HepG2 (cell line): ENCODE measurements around the gene USF2. TPM values are rescaled to one million over a fixed set of nuclear protein-coding genes. Genes with fewer than 3 reads are reported as not detected.
A peak's percentile ranks its signal among the peaks of the same experiment; 100 is the strongest.

Experiments used
- ATAC-seq: fragments of 200-7000 bp; cut with Tn5 transposase; 3 replicates; pipeline ENCODE4 v1.9.1; 2020; ENCODE audit warnings: mild to moderate bottlenecking, moderate library complexity
- BruUV-seq: library from RNA; stranded (reverse); fragments of 400-500 nt; replicated peaks from 2 replicates; lab custom pipeline; 2021; lab: Mats Ljungman, UMichigan
- CTCF ChIA-PET: fragments of 300-600 bp; formaldehyde crosslinking; extraction: SDS; loops from one replicate; lab custom pipeline; 2021; ENCODE audit warnings: low total read pairs, inconsistent platforms, low intra/inter-chr PET ratio; lab: Yijun Ruan, JAX
- POLR2A ChIA-PET: fragments of 350-600 bp; sonication (Branson Sonifier 250); formaldehyde crosslinking; loops from one replicate; lab custom pipeline; 2020; ENCODE audit warnings: antibody characterized with exemption, inconsistent platforms; lab: Yijun Ruan, JAX
- DNase-seq: peaks from one replicate; pipeline ENCODE4 v3.0.0-alpha.2; 2015; ENCODE audit warnings: low spot score
- FAIRE-seq: peaks from 3 replicates; lab custom pipeline; 2011; peaks lifted over from hg19 to GRCh38; lab: Jason Lieb, UNC
- H2AFZ ChIP-seq: one replicate; pipeline ENCODE4 v1.6.1; 2011; ENCODE audit warnings: low read length, inconsistent platforms
- H3K27ac ChIP-seq: fragments of 300-600 bp; 3 replicates; pipeline ENCODE4 v1.8.0; 2011; ENCODE audit warnings: mixed run types, mild to moderate bottlenecking, mixed read lengths, low read length, inconsistent platforms; ENCODE audit not compliant: insufficient read depth; ENCODE audit errors: extremely low read length
- H3K27me3 ChIP-seq, 2 experiments: fragments of 200-600 bp in 1 of 2; 2 replicates in 1 of 2; 3 replicates in 1 of 2; pipeline versions ENCODE4 v1.6.0 to v1.8.0; 2011; ENCODE audit warnings: low read length in 2 of 2, mild to moderate bottlenecking in 2 of 2, moderate library complexity in 2 of 2, inconsistent platforms in 1 of 2; ENCODE audit not compliant: insufficient read depth in 2 of 2, control insufficient read depth in 1 of 2
- H3K36me3 ChIP-seq, 2 experiments: fragments of 200-600 bp in 1 of 2; replicated peaks in 1 of 2; 2 replicates in 1 of 2; 3 replicates in 1 of 2; pipeline versions ENCODE4 v1.5.1 to v1.8.0; 2011; ENCODE audit warnings: low read length in 2 of 2, inconsistent platforms in 1 of 2; ENCODE audit not compliant: insufficient read depth in 2 of 2, control insufficient read depth in 1 of 2
- H3K4me1 ChIP-seq: 2 replicates; pipeline ENCODE4 v1.5.1; 2012; ENCODE audit warnings: low read length, inconsistent platforms; ENCODE audit not compliant: insufficient read depth
- H3K4me2 ChIP-seq: 2 replicates; pipeline ENCODE4 v1.6.0; 2011; ENCODE audit warnings: low read depth, low read length, inconsistent platforms
- H3K4me3 ChIP-seq, 3 experiments: fragments of 200-600 bp in 1 of 3; sonication (generic), shearing (Covaris generic) in 1 of 3; replicated peaks in 1 of 3; 2 replicates each; pipeline ENCODE4 v1.5.1; 2011 to 2016; ENCODE audit warnings: low read length in 3 of 3, inconsistent platforms in 2 of 3, low read depth in 2 of 3, mild to moderate bottlenecking in 2 of 3, control low read depth in 1 of 3, mixed read lengths in 1 of 3; ENCODE audit not compliant: insufficient read depth in 1 of 3
- H3K79me2 ChIP-seq: one replicate; pipeline ENCODE4 v1.6.1; 2011; ENCODE audit warnings: low read length, inconsistent platforms; ENCODE audit not compliant: insufficient read depth
- H3K9ac ChIP-seq: 2 replicates; pipeline ENCODE4 v1.6.0; 2011; ENCODE audit warnings: mild to moderate bottlenecking, low read depth, low read length, inconsistent platforms; ENCODE audit not compliant: insufficient read depth
- H3K9me3 ChIP-seq: 2 replicates; pipeline ENCODE4 v1.5.1; 2012; ENCODE audit warnings: mild to moderate bottlenecking, low read length
- H4K20me1 ChIP-seq: 2 replicates; pipeline ENCODE4 v1.6.0; 2011; ENCODE audit warnings: inconsistent platforms, mild to moderate bottlenecking, low read length, moderate library complexity; ENCODE audit not compliant: insufficient read depth
- AGO2 ChIP-seq: fragments of 200-400 bp; formaldehyde crosslinking; optimal IDR thresholded peaks from 2 replicates; pipeline ENCODE3; 2017; ENCODE audit warnings: mild to moderate bottlenecking, low read depth, low read length, moderate library complexity
- FOXP1 ChIP-seq, 2 experiments: fragments of 450-650 bp in 1 of 2; IDR thresholded peaks; 2 replicates each; pipeline ENCODE4 v1.6.1; 2017 to 2018; ENCODE audit warnings: antibody characterized with exemption in 1 of 2
- MEIS1 ChIP-seq: sonication (generic); formaldehyde crosslinking; IDR thresholded peaks from 2 replicates; pipeline ENCODE4 v1.9.0; 2021; ENCODE audit warnings: mild to moderate bottlenecking, missing genetic modification reagents, moderate library complexity, borderline replicate concordance
- PAWR ChIP-seq: sonication (generic); formaldehyde crosslinking; IDR thresholded peaks from 2 replicates; pipeline ENCODE4 v1.4.0; 2020; ENCODE audit warnings: missing genetic modification reagents, mild to moderate bottlenecking, borderline replicate concordance
- POLR2A ChIP-seq, 2 experiments: IDR thresholded peaks; 2 replicates each; pipeline ENCODE4 v1.6.1; 2011; ENCODE audit warnings: low read depth in 2 of 2, low read length in 2 of 2, mild to moderate bottlenecking in 1 of 2, moderate library complexity in 1 of 2; ENCODE audit not compliant: insufficient read depth in 1 of 2
- TP53 ChIP-seq: sonication (generic); formaldehyde crosslinking; conservative IDR thresholded peaks from 2 replicates; pipeline ENCODE4 v1.4.0; 2020; ENCODE audit warnings: missing genetic modification reagents
- ZBTB38 ChIP-seq: sonication (generic); formaldehyde crosslinking; IDR thresholded peaks from 2 replicates; pipeline ENCODE4 v1.5.1; 2020; ENCODE audit warnings: mild to moderate bottlenecking, missing genetic modification reagents
- ZBTB42 ChIP-seq: sonication (generic); formaldehyde crosslinking; IDR thresholded peaks from 2 replicates; pipeline ENCODE4 v1.5.0; 2020; ENCODE audit warnings: mild to moderate bottlenecking, missing genetic modification reagents
- ZFAT ChIP-seq: sonication (generic); formaldehyde crosslinking; conservative IDR thresholded peaks from 2 replicates; pipeline ENCODE4 v1.8.1; 2023; ENCODE audit warnings: missing genetic modification reagents, inconsistent platforms
- ZFP36L1 ChIP-seq: sonication (generic); formaldehyde crosslinking; IDR thresholded peaks from 2 replicates; pipeline ENCODE4 v1.8.0; 2022; ENCODE audit warnings: mild to moderate bottlenecking, missing genetic modification reagents, moderate library complexity
- ZKSCAN8 ChIP-seq: IDR thresholded peaks from 2 replicates; pipeline ENCODE4 v1.6.1; 2016; ENCODE audit warnings: borderline replicate concordance, missing genetic modification reagents, missing compliant biosample characterization
- ZNF432 ChIP-seq: sonication (generic); formaldehyde crosslinking; IDR thresholded peaks from 2 replicates; pipeline ENCODE4 v1.5.0; 2020; ENCODE audit warnings: missing genetic modification reagents, mild to moderate bottlenecking, borderline replicate concordance
- ZNF572 ChIP-seq: sonication (generic); formaldehyde crosslinking; IDR thresholded peaks from 2 replicates; pipeline ENCODE4 v1.5.1; 2020; ENCODE audit warnings: mild to moderate bottlenecking, missing genetic modification reagents
- ZNF891 ChIP-seq: sonication (generic); formaldehyde crosslinking; IDR thresholded peaks from 2 replicates; pipeline ENCODE4 v1.5.0; 2020; ENCODE audit warnings: mild to moderate bottlenecking, missing genetic modification reagents
- WGBS: methylation state at CpG from one replicate; pipeline ENCODE4 v1.1.6; 2017; ENCODE audit warnings: low lambda C conversion rate; 5-methylcytosine and 5-hydroxymethylcytosine counted together
- in situ Hi-C: cut with HindIII; loops from 2 replicates; pipeline ENCODE4 v1.10.0; 2017; ENCODE audit warnings: low pct_unique_long_range_greater_than_20kb; ENCODE audit not compliant: extremely low pct_ligation_motif_present
- intact Hi-C: fragments of 100-400 bp; cut with micrococcal nuclease; formaldehyde crosslinking; loops from one replicate; pipeline ENCODE4 v1.10.0; 2022; ENCODE audit not compliant: unreplicated experiment
- polyA plus RNA-seq, 8 experiments: library from polyadenylated mRNA; depleted of rRNA in 3 of 8; stranded (reverse) in 7 of 8; unstranded in 1 of 8; fragments of >200 nt; fragmentation: Illumina TruSeq in 4 of 8; extraction: Trizol in 4 of 8; gene quantifications; 2 replicates each; pipeline versions ENCODE4 v1.2.1 to v1.2.3, GENCODE V29; 2011 to 2016; ENCODE audit warnings: low read depth in 4 of 8, missing spikeins in 1 of 8, mixed read lengths in 1 of 8; ENCODE audit not compliant: insufficient read depth in 1 of 8
- total RNA-seq, 5 experiments: library from RNA; depleted of rRNA; stranded (reverse); fragments of >200 nt; fragmentation: Illumina TruSeq; extraction: Trizol; gene quantifications; 2 replicates each; pipeline ENCODE4 v1.2.3, GENCODE V29; 2016; ENCODE audit warnings: low read depth in 1 of 5
- TF ChIP-seq, protein P1 (sequence below): sonication (generic); formaldehyde crosslinking; IDR thresholded peaks from 2 replicates; pipeline ENCODE4 v1.8.1; 2023; ENCODE audit warnings: mild to moderate bottlenecking, missing genetic modification reagents
- TF ChIP-seq, protein P2 (sequence below): IDR thresholded peaks from 2 replicates; pipeline ENCODE4 v1.6.1; 2016; ENCODE audit warnings: low read depth, borderline replicate concordance

USF2 gene
- total and polyA plus RNA-seq, 2 of the 13 experiments (the other 11 are each of a cell fraction or from before 2014, with no cell fraction given), result 54.9 to 106 TPM

DNA sequence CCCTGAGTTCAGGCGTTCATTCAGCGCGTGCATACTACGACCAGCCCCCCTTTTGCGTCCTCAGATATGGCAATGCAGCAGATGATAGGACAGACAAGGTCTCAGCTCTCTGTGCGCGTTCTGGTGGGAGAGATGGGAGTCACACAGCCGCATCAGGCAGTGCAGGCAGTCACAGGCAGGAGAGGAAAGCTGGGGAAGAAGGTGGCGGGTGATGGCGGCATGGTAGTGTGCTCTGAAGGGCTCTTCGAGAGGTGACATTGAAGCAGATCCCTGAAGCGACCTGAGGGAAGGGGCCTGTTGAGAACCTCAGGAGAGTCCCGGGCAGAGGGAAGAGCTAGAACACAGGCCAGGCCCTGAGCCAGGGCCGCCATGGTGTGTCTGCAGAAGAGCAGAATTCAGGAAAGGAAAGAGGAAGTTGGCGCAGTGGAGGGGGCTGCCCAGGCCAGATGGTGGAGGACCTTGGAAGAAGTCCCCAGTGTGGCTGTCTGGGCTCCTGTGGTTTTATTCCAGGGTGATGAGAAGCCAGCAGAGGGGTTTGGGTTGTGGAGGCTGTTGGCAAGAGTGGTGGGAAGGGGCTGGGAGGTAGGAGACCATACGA lies 3.5 kb downstream of the USF2 start:
- peaks cover 12% of the 10 kb centered on the region for H3K79me2 ChIP-seq
- FAIRE-seq, result no peak
- no peaks in the 10 kb centered on the region for H3K9me3 ChIP-seq
- no TSS peak for BruUV-seq
- H3K36me3 ChIP-seq, result peaks cover 26 to 47% of the 10 kb centered on the region in 2 experiments
- ChIA-PET POLR2A (interaction anchor here (1.0 kb wide), 1 partner anchor 81 kb away, joined by 3 read pairs; no protein-coding TSS in a partner anchor), CTCF (no interaction called here)
- H3K9ac ChIP-seq, result no peak overlapping the region
- DNase-seq, result no peak
- no peaks in the 10 kb centered on the region for H3K27me3 ChIP-seq
- no peak overlapping the region for H3K4me3 ChIP-seq
- in situ Hi-C loops, result no loop called here
- peaks cover 12% of the 10 kb centered on the region for H3K4me1 ChIP-seq
- 0 out of 4 replicates have a peak, but pooled peaks of 1 of the 2 experiments have one; percentile 14 for TF ChIP-seq POLR2A (IDR thresholded peaks at IDR 0.05; ENCODE audit: insufficient read depth in 1 of 2, low read depth in 2 of 2, low read length in 2 of 2)
- TF ChIP-seq, protein P1, sequence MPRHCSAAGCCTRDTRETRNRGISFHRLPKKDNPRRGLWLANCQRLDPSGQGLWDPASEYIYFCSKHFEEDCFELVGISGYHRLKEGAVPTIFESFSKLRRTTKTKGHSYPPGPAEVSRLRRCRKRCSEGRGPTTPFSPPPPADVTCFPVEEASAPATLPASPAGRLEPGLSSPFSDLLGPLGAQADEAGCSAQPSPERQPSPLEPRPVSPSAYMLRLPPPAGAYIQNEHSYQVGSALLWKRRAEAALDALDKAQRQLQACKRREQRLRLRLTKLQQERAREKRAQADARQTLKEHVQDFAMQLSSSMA, result no peak
- no peak overlapping the region for H3K4me2 ChIP-seq
- no peak overlapping the region for H2AFZ ChIP-seq
- ATAC-seq, result no peak
- no peak overlapping the region for H3K27ac ChIP-seq
- H4K20me1 ChIP-seq, result no peaks in the 10 kb centered on the region
- intact Hi-C loops, result no loop called here
- 98% methylated on average over 16 of the region's 16 CpGs for WGBS

DNA sequence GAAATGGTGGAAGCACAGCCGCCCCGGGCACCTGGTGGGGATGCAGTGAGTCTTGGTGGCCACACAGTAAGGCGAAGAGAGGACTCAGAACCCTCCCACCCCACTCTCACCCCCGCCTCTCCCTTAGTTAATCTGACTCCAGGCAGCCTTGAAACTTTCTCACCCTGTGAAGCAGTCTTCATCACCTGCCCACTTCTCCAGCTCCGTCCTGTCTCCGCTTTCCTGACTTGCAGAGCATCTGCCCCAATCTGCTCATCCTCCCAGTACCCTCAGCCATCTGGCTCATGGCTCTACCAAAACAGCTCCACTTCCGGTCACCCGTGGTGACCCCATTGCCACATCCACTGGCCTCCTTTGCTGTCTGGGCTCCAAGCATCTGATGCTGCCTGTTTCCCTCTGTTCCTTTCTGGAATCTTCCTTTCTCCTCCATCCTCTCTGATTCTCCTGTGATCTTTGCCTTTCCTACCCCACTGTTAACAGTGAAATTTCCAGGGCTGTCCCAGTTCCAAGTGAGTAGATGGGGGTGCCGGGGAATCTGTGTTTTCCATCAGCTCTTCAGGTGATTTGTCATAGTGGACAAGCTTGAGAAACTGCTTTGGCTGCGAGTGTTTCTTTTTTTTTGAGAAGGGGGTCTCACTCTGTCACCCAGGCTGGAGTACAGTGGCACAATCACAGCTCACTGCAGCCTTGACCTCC lies 4.3 kb downstream of the USF2 start:
- no peak for ATAC-seq
- CTCF ChIA-PET, result no interaction called here
- intact Hi-C loops, result no loop called here
- TF ChIP-seq ZNF572 (CRISPR knock-in tag) (no peak), ZBTB38 (CRISPR knock-in tag) (no peak), ZBTB42 (no peak), FOXP1 (IDR thresholded peaks at IDR 0.05) (no peak), FOXP1 (CRISPR knock-in tag; IDR thresholded peaks at IDR 0.05) (no peak), PAWR (CRISPR knock-in tag) (no peak), MEIS1 (no peak), ZNF432 (CRISPR knock-in tag) (no peak), ZFAT (CRISPR knock-in tag) (no peak), TP53 (CRISPR knock-in tag) (no peak), ZKSCAN8 (CRISPR knock-in tag) (no peak), ZFP36L1 (CRISPR knock-in tag) (no peak), ZNF891 (CRISPR knock-in tag) (no peak), AGO2 (no peak)
- TF ChIP-seq, protein P2, sequence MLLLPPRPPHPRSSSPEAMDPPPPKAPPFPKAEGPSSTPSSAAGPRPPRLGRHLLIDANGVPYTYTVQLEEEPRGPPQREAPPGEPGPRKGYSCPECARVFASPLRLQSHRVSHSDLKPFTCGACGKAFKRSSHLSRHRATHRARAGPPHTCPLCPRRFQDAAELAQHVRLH, result no peak

More for the DNA sequence above, 4.3 kb downstream of the USF2 start:
- 91% methylated on average over 7 of the region's 10 CpGs for WGBS
- POLR2A ChIA-PET, result interaction anchor here (1.0 kb wide), 1 partner anchor 80 kb away, joined by 3 read pairs; no protein-coding TSS in a partner anchor
- FAIRE-seq, result no peak
- in situ Hi-C loops, result no loop called here
- Histone ChIP-seq H3K27ac (no peak overlapping the region), H3K9me3 (no peaks in the 10 kb centered on the region), H3K4me2 (no peak overlapping the region), H3K4me3 (no peak overlapping the region), H4K20me1 (no peaks in the 10 kb centered on the region), H3K36me3 (peaks cover 26 to 47% of the 10 kb centered on the region in 2 experiments), H2AFZ (no peak overlapping the region), H3K27me3 (no peaks in the 10 kb centered on the region), H3K4me1 (peaks cover 12% of the 10 kb centered on the region), H3K9ac (no peak overlapping the region), H3K79me2 (peaks cover 7% of the 10 kb centered on the region)
- no peak for DNase-seq
- BruUV-seq, result no TSS peak
